Measurements from ENCODE around the gene GADD45A. TPM values are rescaled to one million over a fixed set of nuclear protein-coding genes. Genes with fewer than 3 reads are reported as not detected.

GADD45A gene
- total and polyA plus RNA-seq, 2 experiments from 2014 or later, result 72.8 to 115 TPM

DNA sequence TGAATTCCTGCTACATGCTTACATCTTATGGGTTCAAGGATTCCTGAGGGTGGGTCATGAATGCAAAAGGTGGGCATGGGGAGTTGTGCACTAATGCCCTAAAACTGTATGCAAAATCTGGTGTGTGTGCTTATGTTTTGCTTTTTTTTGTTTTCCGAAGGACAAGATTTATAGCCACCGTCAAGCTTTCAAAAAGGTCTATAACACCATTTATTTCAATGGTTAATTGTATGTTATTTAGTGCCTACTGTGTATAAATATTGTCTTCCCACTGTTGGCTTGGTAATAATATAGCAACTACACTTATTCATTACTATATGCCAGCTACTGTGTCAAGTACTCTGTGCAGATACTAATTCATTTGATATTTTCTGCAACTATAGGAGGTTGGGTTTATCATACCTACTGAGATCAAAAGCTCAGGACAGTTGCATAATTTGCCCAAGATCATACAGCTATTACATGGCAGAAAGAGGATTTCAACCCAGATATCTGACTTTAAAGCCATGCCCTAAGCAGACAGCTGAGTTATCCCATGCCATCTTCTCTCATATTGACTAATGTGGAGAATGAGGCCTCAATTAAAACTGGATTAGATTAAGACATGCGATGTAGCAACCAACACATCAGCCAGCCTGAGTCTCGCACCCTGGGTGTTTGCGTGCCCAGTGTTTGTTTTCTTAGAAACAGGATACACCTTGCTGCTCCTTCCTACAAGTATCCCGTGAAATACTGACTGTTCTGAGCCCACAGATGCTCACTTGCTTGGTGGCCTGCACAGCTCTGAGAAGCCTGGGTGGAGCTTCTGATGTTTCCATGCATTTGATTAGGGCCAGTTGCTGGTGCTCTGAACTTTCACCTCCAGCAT lies 34.6 kb downstream of the GADD45A start:
- Histone ChIP-seq H3K4me2 (ENCODE audit: unreplicated experiment) (no peak overlapping the region), H3F3A (ENCODE audit: insufficient read depth) (peaks cover 45% of the 10 kb centered on the region), H3K4me1 (ENCODE audit: insufficient read depth) (peaks cover 50% of the 10 kb centered on the region), H3K9me2 (ENCODE audit: insufficient read depth) (no peaks in the 10 kb centered on the region), H3K79me2 (ENCODE audit: insufficient read depth) (peaks cover 93% of the 10 kb centered on the region), H4K20me1 (ENCODE audit: insufficient read depth) (no peaks in the 10 kb centered on the region), H3K27ac (no peak overlapping the region), H3K9me3 (ENCODE audit: low read depth) (no peaks in the 10 kb centered on the region), H3K4me3 (no peak overlapping the region), H3K27me3 (replicated peaks; ENCODE audit: insufficient read depth) (no peaks in the 10 kb centered on the region), H2AFZ (no peak overlapping the region), H3K36me3 (ENCODE audit: low read depth) (no peaks in the 10 kb centered on the region), H3K9ac (no peak overlapping the region)
- TF ChIP-seq EZH2 (IDR thresholded peaks at IDR 0.05; ENCODE audit: insufficient read depth, poor library complexity, severe bottlenecking) (no peak), EZH2phosphoT487 (IDR thresholded peaks at IDR 0.05; ENCODE audit: insufficient read depth, low read depth) (no peak)
- no peak for DNase-seq
- 93 to 94% methylated on average over 6 of the region's 6 CpGs for WGBS, 2 experiments (ENCODE audit: low coverage in 1 of 2, low lambda C conversion rate in 2 of 2, missing lambda C conversion rate in 2 of 2)
- in situ Hi-C loops (cut with MboI), result no loop called here

- Histone ChIP-seq H4K20me1 (ENCODE audit: insufficient read depth) (no peaks in the 10 kb centered on the region), H3K36me3 (ENCODE audit: low read depth) (no peaks in the 10 kb centered on the region), H3K79me2 (ENCODE audit: insufficient read depth) (peaks cover 78% of the 10 kb centered on the region), H2AFZ (no peak overlapping the region), H3K4me3 (no peak overlapping the region), H3K4me1 (ENCODE audit: insufficient read depth) (peaks cover 66% of the 10 kb centered on the region), H3K9me3 (ENCODE audit: low read depth) (no peaks in the 10 kb centered on the region), H3K4me2 (ENCODE audit: unreplicated experiment) (no peak overlapping the region), H3K9ac (no peak overlapping the region), H3K9me2 (ENCODE audit: insufficient read depth) (no peaks in the 10 kb centered on the region), H3F3A (ENCODE audit: insufficient read depth) (peaks cover 59% of the 10 kb centered on the region), H3K27ac (peak overlapping the region; percentile 65; the same call in 1 of the 2 replicates), H3K27me3 (replicated peaks; ENCODE audit: insufficient read depth) (no peaks in the 10 kb centered on the region)
- DNase-seq, result no peak
- in situ Hi-C loops (cut with MboI), result no loop called here
- WGBS, 2 experiments (ENCODE audit: low coverage in 1 of 2, low lambda C conversion rate in 2 of 2, missing lambda C conversion rate in 2 of 2), result 97 to 99% methylated on average over 4 of the region's 4 CpGs
- TF ChIP-seq EZH2phosphoT487 (IDR thresholded peaks at IDR 0.05; ENCODE audit: insufficient read depth, low read depth) (no peak), EZH2 (IDR thresholded peaks at IDR 0.05; ENCODE audit: insufficient read depth, poor library complexity, severe bottlenecking) (no peak)
Measured at GRCh38 chr1:67721112-67721511, 36.1 kb downstream of the GADD45A start.

DNA sequence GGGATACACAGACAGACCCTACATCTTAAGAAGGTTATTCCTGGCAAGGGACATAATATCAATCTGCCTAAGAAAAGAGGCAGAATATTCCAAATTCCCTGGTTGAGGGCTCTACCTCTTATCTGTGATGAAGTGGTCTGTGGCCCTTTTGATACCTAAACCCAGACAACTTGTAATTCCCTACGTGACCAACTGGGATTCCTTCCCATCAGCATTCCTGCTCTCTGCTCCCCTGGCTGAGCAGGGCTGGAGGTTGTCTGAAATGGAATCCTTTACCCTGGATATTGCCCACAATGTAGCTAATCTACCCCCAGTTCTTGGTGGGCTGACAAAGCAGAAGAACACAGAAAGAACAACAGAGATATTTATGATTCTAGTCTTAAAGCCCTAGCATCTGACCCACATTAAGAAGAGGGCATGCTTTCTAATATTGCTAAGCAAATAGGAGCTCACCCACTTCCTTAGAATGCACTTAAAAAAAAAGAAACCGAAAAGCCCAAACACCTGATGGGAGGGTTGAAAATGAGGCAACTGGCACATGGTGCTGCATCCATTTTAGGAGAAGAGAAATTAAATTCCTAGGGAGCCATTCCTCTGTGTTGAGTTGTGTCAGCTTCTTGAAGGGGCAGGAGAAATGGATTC lies 36.8 kb downstream of the GADD45A start:
- Histone ChIP-seq H3K27me3 (replicated peaks; ENCODE audit: insufficient read depth) (no peaks in the 10 kb centered on the region), H3K4me1 (ENCODE audit: insufficient read depth) (peaks cover 68% of the 10 kb centered on the region), H3K9ac (0 out of 2 replicates have a peak overlapping the region, but pooled peaks have one; percentile 6), H3K9me2 (ENCODE audit: insufficient read depth) (no peaks in the 10 kb centered on the region), H2AFZ (no peak overlapping the region), H3K4me2 (ENCODE audit: unreplicated experiment) (peak overlapping the region; percentile 29), H3K27ac (peak overlapping the region; percentile 65), H3K4me3 (peak overlapping the region; percentile 13; the same call in 1 of the 2 replicates), H3K36me3 (ENCODE audit: low read depth) (no peaks in the 10 kb centered on the region), H3K9me3 (ENCODE audit: low read depth) (no peaks in the 10 kb centered on the region), H3F3A (ENCODE audit: insufficient read depth) (peaks cover 65% of the 10 kb centered on the region), H3K79me2 (ENCODE audit: insufficient read depth) (peaks cover 73% of the 10 kb centered on the region), H4K20me1 (ENCODE audit: insufficient read depth) (no peaks in the 10 kb centered on the region)
- TF ChIP-seq EZH2 (IDR thresholded peaks at IDR 0.05; ENCODE audit: insufficient read depth, poor library complexity, severe bottlenecking) (no peak), EZH2phosphoT487 (IDR thresholded peaks at IDR 0.05; ENCODE audit: insufficient read depth, low read depth) (no peak)
- DNase-seq, result no peak
- in situ Hi-C loops (cut with MboI), result no loop called here
- 92 to 100% methylated on average over 2 of the region's 2 CpGs for WGBS, 2 experiments (ENCODE audit: low coverage in 1 of 2, low lambda C conversion rate in 2 of 2, missing lambda C conversion rate in 2 of 2)

- H3K4me1 ChIP-seq (ENCODE audit: insufficient read depth), result peaks cover 67% of the 10 kb centered on the region
- H3K36me3 ChIP-seq (ENCODE audit: low read depth), result no peaks in the 10 kb centered on the region
- peak overlapping the region; percentile 29 for H3K4me2 ChIP-seq (ENCODE audit: unreplicated experiment)
- WGBS, 2 experiments (ENCODE audit: low coverage in 1 of 2, low lambda C conversion rate in 2 of 2, missing lambda C conversion rate in 2 of 2), result 51 to 54% methylated on average over 4 of the region's 4 CpGs
- H3K9ac ChIP-seq, result 0 out of 2 replicates have a peak overlapping the region, but pooled peaks have one; percentile 6
- peak overlapping the region; percentile 65 for H3K27ac ChIP-seq
- TF ChIP-seq EZH2 (IDR thresholded peaks at IDR 0.05; ENCODE audit: insufficient read depth, poor library complexity, severe bottlenecking) (no peak), EZH2phosphoT487 (IDR thresholded peaks at IDR 0.05; ENCODE audit: insufficient read depth, low read depth) (no peak)
- H3F3A ChIP-seq (ENCODE audit: insufficient read depth), result peaks cover 71% of the 10 kb centered on the region
- H4K20me1 ChIP-seq (ENCODE audit: insufficient read depth), result no peaks in the 10 kb centered on the region
- peaks cover 73% of the 10 kb centered on the region for H3K79me2 ChIP-seq (ENCODE audit: insufficient read depth)
- no peaks in the 10 kb centered on the region for H3K9me2 ChIP-seq (ENCODE audit: insufficient read depth)
- no peaks in the 10 kb centered on the region for H3K27me3 ChIP-seq (replicated peaks; ENCODE audit: insufficient read depth)
- in situ Hi-C loops (cut with MboI), result no loop called here
- peak; percentile 53 for DNase-seq
- H2AFZ ChIP-seq, result no peak overlapping the region
- no peaks in the 10 kb centered on the region for H3K9me3 ChIP-seq (ENCODE audit: low read depth)
- peak overlapping the region; percentile 13; the same call in 1 of the 2 replicates for H3K4me3 ChIP-seq
Measured at GRCh38 chr1:67722292-67722944, 37.4 kb downstream of the GADD45A start.

All from GM23248 (cell line).